Fibroblast of the aortic adventitia (primary cell): ENCODE results near the gene DIO3. TPM values are rescaled to one million over a fixed set of nuclear protein-coding genes. Genes with fewer than 3 reads are reported as not detected.

Experiments used
- DNase-seq: peaks from one replicate; pipeline ENCODE4 v3.0.0-alpha.2; 2010; ENCODE audit warnings: low read depth
- H3K4me3 ChIP-seq: 2 replicates; pipeline ENCODE4 v1.5.1; 2011; ENCODE audit warnings: low read depth, mild to moderate bottlenecking, control low read depth, low read length, moderate library complexity
- CTCF ChIP-seq: IDR thresholded peaks from 2 replicates; pipeline ENCODE4 v1.5.1; 2011; ENCODE audit warnings: mild to moderate bottlenecking, low read length, control low read depth, inconsistent platforms; ENCODE audit not compliant: insufficient read depth
- total RNA-seq: library from RNA; depleted of rRNA; stranded (reverse); fragments of >200 nt; gene quantifications from 2 replicates; pipeline ENCODE4 v1.2.3, GENCODE V29; 2012; ENCODE audit warnings: low replicate concordance

The DIO3 gene
- total RNA-seq, 1 donor, result not detected

GRCh38 chr14:101558739-101559240 is 2.5 kb upstream of the DIO3 start:
- DNase-seq, result no peak
- no peak for TF ChIP-seq CTCF
- no peak overlapping the region for H3K4me3 ChIP-seq

DNA sequence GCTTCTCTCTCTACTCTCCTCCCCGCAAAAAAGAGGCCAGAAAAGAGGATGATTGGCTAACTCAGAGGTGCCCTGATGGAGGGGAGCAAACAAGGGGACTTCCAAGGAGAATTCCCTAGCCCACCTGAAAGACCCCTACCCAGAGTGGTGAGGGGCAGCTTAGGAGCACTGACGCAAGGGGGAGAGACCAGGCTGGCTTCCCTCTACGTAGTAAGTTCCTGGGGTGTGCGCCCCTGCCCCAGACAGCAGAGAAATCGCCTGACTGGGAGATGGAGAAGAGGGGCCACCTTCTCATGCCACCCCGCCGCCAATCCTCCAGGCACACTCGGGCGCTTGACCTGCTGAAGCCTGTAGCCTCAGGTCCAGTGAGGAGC is 2.1 kb upstream of the DIO3 start:
- DNase-seq, result no peak
- H3K4me3 ChIP-seq, result no peak overlapping the region
- TF ChIP-seq CTCF, result no peak

GRCh38 chr14:101559624-101560533 is 1.4 kb upstream of the DIO3 start:
- DNase-seq, result no peak

GRCh38 chr14:101560534-101561113 is 671 bp upstream of the DIO3 start:
- no peak for DNase-seq
- no peak for TF ChIP-seq CTCF
- H3K4me3 ChIP-seq, result no peak overlapping the region

More at GRCh38 chr14:101559624-101560533, 1.4 kb upstream of the DIO3 start:
- TF ChIP-seq CTCF, result peak; percentile 7
- H3K4me3 ChIP-seq, result no peak overlapping the region

GRCh38 chr14:101561897-101562490 is 699 bp downstream of the DIO3 start:
- H3K4me3 ChIP-seq, result no peak overlapping the region
- no peak for DNase-seq
- TF ChIP-seq CTCF, result no peak

GRCh38 chr14:101562659-101563351 is 1.5 kb downstream of the DIO3 start:
- DNase-seq, result no peak
- TF ChIP-seq CTCF, result no peak
- H3K4me3 ChIP-seq, result no peak overlapping the region
